Bone marrow (tissue), 2 donors: ENCODE measurements around the gene FOXN3.
A peak's percentile ranks its signal among the peaks of the same experiment; 100 is the strongest.

Source experiments
- DNase-seq, 2 donors: peaks; one replicate each; lab custom pipeline; 2025; lab: John Stamatoyannopoulos, UW

Gene FOXN3

GRCh38 chr14:89359477-89360222 is 57.4 kb downstream of the FOXN3 start:
- DNase-seq: no peak

GRCh38 chr14:89357655-89358297 is 59.3 kb downstream of the FOXN3 start:
- no peak for DNase-seq

GRCh38 chr14:89356927-89357326 is 60.1 kb downstream of the FOXN3 start:
- no peak for DNase-seq

DNA sequence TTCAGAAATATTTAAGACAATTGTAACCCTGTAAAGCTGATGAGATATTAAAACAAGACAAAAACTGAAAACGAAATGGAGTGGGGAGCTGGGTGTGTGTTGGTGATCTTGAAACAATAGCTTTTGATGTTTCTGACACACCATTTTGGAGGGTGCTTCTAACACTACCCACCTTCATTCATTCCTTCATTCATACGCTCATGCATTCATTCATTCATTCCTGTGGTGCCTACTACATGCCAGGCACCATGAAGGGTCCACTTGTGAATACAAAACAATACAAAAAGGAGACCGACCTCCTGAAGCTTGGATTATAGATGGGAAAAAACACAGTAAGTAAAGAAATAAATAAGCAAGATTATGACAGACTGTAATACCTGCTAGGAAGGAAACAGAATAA is 60.5 kb downstream of the FOXN3 start:
- DNase-seq: no peak

DNA sequence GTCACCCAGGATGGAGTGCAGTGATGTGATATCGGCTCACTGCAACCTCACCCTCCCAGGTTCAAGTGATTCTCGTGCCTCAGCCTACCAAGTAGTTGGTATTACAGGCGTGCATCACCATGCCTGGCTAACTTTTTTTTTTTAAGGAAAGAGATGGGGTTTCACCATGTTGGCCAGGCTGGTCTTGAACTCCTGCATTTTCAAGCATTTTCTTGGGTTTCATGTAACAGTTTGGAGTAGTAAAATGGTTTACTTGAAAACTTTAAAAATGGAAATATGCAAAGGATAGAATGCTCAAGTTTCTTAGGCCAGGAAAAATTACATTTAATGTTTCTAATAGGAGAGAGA is 63.3 kb downstream of the FOXN3 start:
- DNase-seq: no peak

DNA sequence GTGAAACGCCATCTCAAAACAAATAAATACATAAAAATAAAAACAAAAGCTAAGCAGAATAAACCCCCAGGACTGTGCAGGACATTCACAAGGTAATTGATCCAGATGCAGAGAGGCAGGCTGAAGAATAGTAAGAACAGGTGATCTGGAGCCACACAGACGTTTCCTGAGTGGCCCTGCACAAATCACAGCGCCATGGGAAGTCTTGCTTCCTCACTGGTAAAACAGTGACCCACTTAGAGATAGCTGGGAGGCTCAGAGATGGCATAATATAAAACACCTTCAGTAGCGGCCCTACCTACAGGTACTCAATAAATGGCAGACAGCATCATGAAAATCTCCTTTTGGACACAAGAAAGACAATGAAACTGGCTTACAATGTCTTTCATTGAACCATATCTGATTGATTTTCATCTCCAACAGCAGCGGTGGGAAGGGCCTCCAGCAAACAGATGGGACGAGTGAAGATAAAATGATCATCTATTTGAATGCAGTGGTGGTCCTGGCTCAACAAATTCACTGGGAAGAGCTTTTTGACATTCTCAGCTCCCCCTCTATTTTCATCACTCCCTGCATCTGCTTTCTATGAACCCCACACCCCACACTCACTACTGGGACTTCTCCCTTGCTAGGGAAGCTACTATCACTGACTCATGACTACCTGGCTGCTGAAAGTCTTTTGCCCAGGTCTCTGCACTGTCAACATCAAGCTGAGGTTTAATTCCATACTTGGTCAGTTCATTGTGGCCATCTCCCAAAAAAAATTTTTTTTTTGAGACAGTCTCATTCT is 63.9 kb downstream of the FOXN3 start:
- DNase-seq: no peak

DNA sequence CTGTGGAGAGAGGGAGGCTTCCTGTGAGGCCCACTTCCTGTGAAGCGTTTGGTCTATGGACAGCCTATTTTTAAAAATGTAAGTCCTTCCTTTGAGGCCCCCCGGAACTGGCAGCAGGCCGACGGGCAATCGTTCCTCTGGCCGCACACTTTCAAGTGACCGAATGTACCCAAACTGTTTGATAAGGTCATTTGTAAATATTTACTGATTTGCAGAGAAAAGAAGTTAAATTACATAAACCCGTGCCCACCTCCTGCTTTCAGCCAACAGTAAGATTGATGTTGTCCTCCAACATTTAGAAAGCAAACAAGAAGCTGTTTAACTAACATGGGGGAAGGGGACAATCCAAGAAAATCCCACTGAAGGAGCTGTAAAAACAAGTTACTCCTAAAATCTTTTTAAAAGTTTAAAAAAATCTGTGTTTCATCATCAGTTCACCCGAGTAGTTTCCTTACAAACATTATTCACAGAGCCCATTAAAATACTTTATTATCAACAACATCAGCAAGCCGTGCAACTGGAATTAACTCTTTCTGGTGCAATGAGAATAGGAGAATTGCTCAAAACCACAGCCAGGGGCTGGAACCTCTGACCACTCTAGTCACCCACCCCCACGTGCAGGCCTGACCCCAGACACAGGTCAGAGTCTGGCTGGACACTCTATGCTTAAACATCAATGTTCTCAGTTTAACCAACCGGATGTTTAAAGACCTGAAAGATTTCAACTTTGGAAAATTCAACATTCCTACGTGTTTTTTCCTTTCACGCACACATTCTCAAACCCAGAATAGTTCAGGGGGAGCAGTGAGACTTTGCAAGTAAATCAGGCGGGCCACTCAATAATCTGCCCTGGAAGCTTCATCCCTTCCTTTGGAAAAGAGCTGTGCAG is 65.3 kb downstream of the FOXN3 start:
- peak in 1 of 2 donors; percentile 26 for DNase-seq

- DNase-seq: no peak
Measured at GRCh38 chr14:89351221-89351515, 65.9 kb downstream of the FOXN3 start.

DNA sequence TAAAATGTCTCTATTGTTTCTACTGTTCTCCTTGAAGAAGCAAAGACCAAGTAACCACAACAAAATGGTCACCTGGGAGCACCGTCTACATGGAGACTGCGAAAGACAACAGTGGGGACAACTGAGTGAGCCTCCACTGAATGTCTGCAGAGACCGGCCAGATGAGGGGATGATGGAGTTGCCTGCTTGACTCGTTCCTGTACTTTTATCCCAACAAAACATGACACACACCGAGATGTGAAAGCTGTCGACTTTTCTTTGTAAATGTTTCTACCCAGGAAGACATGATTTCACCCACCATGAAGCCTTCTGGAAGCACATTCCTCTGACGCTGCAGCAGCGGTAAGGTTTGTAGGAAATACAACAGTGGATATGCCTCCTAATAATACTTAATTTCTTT is 66.9 kb downstream of the FOXN3 start:
- no peak for DNase-seq

GRCh38 chr14:89349171-89350008 is 67.6 kb downstream of the FOXN3 start:
- DNase-seq: no peak

DNA sequence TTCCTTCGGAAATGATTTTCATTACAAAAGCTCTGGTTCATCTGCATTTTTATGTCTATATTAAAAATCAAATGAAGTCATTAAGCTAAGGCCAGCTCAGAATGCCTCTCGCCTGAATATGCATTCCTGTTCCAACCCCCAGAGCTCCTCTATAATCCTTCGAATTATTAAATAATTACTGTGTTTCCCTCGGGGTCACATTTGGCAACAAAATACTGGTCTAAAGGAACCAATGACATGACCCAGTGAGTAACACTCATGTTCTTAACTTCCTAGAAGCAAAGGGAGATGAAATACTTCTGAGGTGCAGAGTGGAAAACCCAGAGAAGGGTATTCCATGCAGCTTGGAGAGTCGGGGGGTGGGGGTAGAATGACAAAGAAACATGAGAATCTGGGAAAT is 68.3 kb downstream of the FOXN3 start:
- DNase-seq: no peak

DNA sequence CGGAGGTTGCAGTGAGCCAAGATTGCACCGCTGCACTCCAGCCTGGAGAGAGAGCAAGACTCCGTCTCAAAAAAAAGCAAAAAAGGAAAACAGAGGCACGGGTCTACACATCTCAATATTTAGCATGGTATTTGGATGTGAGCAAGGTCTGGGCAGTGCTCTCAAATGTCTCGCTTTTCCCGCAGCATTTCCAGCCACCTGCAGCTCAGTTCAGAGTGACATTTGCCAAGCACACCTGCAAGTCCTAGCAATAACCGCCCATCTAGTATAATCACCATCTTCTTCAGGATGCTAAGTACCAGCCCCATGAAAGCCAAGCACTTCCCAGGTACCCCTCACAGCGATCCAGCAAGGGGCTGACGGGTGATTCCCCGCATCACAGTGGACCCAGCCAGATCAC is 69.1 kb downstream of the FOXN3 start:
- no peak for DNase-seq

- no peak for DNase-seq
Measured at GRCh38 chr14:89344920-89345254, 72.1 kb downstream of the FOXN3 start.

DNA sequence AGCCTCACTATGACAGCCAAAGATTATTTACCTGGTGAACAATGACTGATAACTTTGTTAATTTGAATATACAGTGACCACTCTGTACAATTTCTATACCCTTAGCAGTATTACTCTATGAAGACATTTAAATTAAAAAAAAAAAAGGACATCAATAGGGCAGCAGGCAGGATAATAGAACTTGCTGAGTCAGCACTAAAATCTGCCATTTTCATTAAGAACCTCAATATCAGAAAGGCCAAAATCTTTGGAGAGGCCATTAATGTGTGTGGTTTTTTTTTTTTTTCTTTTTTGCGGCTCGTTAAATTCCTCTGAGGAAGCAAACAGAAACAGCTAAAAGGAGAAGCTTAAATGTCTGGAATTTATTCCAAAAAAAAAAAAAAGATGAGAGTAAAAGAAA is 73.7 kb downstream of the FOXN3 start:
- no peak for DNase-seq

GRCh38 chr14:89342049-89342448 is 75.0 kb downstream of the FOXN3 start:
- DNase-seq: no peak

DNA sequence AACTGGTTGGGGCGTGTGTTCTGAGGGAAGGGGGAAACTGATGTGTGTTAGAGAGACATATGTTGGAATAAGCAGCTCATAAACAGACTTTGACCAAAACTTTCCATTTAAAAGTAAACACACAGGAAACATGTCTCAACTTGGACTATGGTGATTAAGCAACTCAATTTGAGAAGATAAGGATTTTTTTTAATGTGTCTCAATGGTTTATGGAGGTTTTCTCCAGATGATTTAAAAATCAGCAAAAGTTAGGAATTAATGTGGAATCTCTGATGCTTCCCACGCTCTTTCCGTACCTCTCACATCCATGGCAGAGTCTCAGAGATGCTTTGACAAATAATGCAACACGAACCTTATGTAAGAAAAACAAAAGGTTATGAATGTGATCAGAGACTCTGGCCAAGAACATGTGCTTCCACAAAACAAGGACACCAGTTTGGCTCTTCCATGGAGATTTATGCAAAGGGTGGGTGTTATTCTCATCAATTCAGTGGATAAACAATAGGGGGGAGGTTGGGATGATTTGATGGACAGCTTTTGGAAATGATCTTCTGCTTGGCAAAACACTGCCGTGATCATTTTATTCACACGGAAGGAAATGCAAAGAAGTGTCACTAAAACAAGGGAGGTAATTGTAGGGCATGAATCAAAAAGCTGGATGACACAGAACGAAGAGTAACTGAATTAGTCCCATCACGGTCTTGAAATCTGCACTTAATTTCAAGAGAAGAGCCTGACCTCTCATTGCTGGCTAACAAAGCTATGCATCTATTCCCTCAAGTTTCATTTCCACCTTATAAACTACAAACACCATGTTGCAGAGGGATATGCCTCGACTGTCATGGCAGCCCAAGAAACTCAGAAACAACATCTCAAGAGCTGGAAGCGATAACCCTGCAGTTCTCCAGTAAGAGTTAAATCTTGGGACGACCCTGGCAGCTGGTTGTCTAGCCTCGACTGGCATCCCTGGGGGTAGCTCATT is 76.5 kb downstream of the FOXN3 start:
- peak in 1 of 2 donors; percentile 49 for DNase-seq

- DNase-seq: no peak
Measured at GRCh38 chr14:89339579-89339978, 77.5 kb downstream of the FOXN3 start.

DNA sequence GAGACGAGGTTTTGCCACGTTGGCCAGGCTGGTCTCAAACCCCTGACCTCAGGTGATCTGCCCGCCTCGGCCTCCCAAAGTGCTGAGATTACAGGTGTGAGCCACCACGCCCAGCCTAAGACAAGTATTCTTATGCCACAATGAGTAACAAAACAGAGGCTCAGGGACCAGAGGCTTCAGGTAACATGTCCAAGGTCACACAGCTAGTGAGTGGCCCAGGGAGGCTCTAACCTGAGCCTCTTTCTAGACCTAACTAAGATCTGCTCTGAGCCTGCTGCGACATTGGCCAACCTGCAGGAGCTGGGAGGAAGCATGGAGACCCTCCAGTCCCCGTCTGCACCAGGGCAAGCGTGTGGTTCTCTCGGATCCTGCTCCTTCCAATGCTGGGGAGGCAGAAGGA is 77.9 kb downstream of the FOXN3 start:
- no peak for DNase-seq

- DNase-seq: no peak
Measured at GRCh38 chr14:89336338-89336737, 80.7 kb downstream of the FOXN3 start.

DNA sequence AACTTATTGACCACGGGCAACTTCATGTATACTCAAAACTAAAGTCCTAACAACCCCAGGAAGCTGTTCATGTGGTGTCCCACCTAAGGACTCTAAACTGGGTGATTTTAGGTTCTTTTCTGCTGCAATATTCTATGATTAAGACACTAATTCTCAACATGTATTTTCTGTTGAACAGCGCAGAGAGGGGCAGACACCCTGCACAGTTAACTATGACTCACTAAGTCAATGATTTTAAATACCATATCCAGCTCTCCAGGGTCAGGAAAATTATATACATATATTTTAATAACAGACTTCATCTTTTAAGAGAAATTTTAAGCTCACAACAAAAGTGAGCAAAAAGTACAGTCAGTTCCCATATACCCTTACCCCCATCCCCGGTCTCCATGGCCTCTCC is 85.0 kb downstream of the FOXN3 start:
- no peak for DNase-seq
